ENCODE results near the gene WHRN. TPM values are rescaled to one million over a fixed set of nuclear protein-coding genes. Genes with fewer than 3 reads are reported as not detected.

The WHRN gene
- total and polyA plus RNA-seq, 2 of the 8 experiments (the other 6 are each of a cell fraction or from before 2014, with no cell fraction given), result 4.4 to 7.7 TPM

DNA sequence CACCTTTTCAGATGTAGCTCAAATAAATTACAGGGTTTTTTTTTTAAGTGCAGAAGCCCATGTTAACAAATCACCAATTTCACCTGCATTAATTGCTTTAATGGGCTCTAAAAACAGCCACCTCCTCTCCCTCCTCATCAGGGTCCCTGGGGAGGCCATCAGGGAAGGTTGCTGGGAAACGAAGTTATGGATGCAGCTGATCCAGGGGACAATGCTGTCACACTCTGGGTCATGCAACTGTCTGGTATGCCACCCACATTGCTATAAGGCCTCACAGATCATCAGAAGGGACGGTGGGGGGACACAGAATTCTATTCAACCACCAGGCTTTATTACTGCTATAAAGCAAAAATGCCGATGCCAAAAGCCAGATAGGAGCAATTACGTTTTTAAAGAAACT lies 9.3 kb downstream of the WHRN start (continued):
- TF ChIP-seq SP4 (IDR thresholded peaks at IDR 0.05; ENCODE audit: low read length) (no peak), ZNF274 (IDR thresholded peaks at IDR 0.05; ENCODE audit: borderline replicate concordance, extremely low read depth, low read length) (no peak), CHD1 (IDR thresholded peaks at IDR 0.05; ENCODE audit: low read depth, low read length) (no peak), KDM5A (IDR thresholded peaks at IDR 0.05; ENCODE audit: low read length) (no peak), CBX5 (IDR thresholded peaks at IDR 0.05; ENCODE audit: low read depth, low read length) (no peak), RBBP5 (IDR thresholded peaks at IDR 0.05; ENCODE audit: borderline replicate concordance, low read depth, low read length) (no peak)
- TF ChIP-seq, protein P1, sequence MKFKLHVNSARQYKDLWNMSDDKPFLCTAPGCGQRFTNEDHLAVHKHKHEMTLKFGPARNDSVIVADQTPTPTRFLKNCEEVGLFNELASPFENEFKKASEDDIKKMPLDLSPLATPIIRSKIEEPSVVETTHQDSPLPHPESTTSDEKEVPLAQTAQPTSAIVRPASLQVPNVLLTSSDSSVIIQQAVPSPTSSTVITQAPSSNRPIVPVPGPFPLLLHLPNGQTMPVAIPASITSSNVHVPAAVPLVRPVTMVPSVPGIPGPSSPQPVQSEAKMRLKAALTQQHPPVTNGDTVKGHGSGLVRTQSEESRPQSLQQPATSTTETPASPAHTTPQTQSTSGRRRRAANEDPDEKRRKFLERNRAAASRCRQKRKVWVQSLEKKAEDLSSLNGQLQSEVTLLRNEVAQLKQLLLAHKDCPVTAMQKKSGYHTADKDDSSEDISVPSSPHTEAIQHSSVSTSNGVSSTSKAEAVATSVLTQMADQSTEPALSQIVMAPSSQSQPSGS (IDR thresholded peaks at IDR 0.05; ENCODE audit: low read length), result no peak

Data from H1 (cell line).